Measurements from ENCODE around the gene OR5P2.
"Not testable (repeated sequence)": the region's sequence is repeated elsewhere in the genome, so short reads cannot be mapped to it uniquely, and the experiment has no call there.

Gene OR5P2, protein sequence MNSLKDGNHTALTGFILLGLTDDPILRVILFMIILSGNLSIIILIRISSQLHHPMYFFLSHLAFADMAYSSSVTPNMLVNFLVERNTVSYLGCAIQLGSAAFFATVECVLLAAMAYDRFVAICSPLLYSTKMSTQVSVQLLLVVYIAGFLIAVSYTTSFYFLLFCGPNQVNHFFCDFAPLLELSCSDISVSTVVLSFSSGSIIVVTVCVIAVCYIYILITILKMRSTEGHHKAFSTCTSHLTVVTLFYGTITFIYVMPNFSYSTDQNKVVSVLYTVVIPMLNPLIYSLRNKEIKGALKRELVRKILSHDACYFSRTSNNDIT

DNA sequence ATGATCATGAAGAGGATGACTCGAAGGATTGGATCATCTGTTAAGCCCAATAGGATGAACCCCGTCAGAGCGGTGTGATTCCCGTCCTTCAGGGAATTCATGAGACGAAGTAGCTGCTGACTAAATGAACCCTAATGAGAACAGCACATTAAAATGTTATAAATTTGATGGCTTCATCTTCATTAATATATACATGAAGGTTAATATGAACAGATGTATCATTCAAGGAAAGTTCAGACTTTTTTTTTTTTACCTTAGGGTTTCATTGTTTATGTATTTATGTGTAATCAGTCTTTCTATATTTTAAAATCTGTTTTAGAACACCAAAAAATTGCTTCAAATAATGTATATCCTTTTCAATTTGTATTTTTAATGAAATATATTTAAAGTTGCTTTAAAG is at the start of gene OR5P2:
Gene OR5P2, minus strand, starts transcription at position 101 of the 400 bp plus-strand sequence. Its CDS starts 0 bp downstream, at position 101.
- in situ Hi-C loops (cut with MboI; ENCODE audit: low sequenced_read_pairs), result no loop called here

DNA sequence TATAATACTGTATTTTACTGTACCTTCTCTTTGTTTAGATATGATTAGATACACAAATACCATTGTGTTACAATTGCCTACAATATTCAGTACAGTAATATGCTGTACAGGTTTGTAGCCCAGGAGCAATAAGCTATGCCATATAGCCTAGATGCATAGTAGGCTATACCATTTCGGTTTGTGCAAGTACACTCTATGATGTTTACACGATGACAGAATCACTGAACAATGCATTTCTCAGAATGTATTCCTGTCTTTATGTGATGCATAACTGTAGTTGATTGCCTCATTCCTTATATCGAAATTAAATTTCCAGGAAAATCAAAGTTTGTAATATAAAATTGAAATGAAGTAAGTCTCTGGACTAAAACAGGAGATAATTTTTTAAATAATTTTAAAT is 49.3 kb upstream of the OR5P2 start:
- in situ Hi-C loops (cut with MboI; ENCODE audit: low sequenced_read_pairs), result no loop called here

DNA sequence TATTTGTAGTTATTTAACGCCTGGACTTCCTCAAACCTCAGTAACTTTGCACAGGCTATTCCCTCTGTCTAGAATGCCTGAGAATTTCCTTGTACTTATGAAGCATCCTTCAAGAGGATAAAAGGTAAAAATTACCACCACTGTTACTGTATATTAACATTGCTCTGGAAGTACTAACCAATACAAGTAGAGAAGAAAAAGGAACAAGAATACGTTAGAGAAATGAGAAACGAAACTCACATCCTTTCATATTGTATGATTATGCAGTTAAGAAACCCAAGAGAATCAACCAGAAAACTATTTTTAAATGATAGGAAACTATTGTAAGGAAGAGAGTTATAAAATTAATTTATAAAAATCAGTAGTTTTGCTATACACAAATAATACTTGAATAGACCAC is 48.2 kb upstream of the OR5P2 start:
- in situ Hi-C loops (cut with MboI; ENCODE audit: low sequenced_read_pairs), result no loop called here

DNA sequence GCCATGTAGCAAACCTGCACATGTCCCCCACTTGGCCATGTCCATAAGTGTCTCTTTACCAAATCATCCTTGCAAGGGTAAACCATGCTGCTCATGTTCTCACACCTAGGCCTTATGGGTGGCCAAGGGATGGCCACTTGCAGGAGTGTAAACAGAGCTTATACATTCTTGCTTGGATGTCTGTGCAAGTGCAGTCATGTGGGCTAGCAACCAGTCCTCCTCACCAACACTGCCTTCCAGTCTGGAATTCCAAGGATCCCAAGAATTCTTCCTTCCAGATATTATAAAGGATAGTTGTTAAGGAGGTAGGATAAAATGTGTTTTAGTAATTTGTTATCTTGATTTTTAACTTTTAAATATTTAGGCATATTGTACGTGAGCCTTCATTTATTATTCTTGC is 47.8 kb upstream of the OR5P2 start:
- in situ Hi-C loops (cut with MboI; ENCODE audit: low sequenced_read_pairs), result no loop called here

DNA sequence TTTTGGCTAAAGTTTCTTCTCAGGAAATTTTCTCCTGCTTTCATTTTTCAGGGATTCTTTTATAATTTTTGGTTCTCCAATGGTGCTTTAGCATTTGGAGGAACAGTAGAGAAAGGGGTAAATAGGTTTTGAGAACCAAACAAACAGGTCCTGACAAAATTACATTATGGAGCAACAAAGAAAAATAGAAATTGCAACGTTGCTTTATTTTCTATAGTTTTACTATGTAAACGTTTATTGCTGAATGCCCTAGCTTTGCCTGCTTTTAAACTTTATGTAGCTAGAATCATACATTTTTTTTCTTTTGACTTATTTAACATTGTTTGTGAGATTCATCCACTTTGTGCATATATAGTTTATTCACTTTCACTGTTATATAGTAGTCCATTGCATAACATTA is 43.8 kb upstream of the OR5P2 start:
- in situ Hi-C loops (cut with MboI; ENCODE audit: low sequenced_read_pairs), result no loop called here

DNA sequence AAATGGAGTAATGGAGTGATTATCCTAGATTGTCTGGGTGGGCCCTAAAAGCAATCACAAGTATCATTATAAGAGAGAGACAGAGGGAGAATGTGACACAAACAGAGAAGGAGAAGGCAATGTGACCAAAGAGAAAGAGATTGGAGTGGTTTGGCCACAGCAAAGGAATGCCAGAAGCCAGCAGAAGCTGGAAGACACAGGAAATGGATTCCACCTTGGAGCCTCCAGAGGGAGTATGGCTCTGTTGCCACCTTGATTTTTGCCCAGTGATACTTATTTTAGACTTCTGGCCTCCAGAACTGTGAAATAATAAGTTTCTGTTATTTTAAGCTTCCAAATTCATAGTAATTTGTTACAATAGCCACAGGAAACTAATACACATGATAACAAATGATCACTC is 36.8 kb upstream of the OR5P2 start:
- in situ Hi-C loops (cut with MboI; ENCODE audit: low sequenced_read_pairs), result no loop called here

DNA sequence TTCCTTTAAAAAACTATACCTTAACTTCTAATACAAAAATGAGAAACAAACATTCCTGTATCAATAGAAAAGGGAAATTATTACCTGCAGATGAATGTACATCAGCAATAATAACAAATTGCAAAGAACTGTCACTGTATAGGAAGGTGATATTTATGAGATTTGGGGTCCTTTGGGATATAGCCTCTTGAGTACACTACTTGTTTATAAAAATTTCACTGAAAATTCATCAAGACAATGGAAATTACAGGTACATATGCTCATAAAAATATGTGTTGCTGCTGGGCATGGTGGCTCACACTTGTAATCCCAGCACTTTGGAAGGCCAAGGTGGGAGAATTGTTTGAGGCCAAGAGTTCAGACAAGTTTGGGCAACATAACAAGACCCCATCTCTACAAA is 34.0 kb upstream of the OR5P2 start, which contains the start of gene OR5P3:
Gene OR5P3, minus strand, starts transcription at position 101 of the 400 bp plus-strand sequence.
- in situ Hi-C loops (cut with MboI; ENCODE audit: low sequenced_read_pairs), result no loop called here

DNA sequence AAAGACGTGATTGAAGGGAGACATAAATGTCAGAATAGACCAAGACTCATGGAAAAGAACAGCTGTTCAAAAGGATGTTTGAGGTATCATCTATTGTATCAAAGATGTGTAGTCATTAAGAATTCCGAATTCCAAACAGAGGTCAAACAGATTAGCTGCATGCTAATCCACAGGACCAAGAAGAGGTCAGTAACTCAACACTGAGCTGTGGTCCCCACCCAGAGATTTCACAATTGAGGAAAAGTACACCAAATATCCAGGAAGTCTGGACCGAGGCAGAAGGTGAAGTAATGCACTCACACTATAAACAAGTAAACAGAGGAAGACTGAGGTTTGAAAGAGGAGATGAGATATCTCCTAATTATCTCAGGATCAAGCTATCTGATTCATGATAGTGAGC is 29.6 kb upstream of the OR5P2 start:
- in situ Hi-C loops (cut with MboI; ENCODE audit: low sequenced_read_pairs), result no loop called here

DNA sequence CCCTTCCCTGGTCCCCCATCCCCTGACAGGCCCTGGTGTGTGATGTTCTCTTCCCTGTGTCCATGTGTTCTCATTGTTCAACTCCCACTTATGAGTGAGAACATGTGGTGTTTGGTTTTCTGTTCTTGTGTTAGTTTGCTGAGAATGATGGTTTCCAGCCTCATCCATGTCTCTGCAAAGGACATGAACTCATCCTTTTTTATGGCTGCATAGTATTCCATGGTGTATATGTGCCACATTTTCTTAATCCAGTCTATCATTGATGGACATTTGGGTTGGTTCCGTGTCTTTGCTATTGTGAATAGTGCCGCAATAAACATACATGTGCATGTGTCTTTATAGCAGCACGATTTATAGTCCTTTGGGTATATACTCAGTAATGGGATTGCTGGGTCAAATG is 23.7 kb upstream of the OR5P2 start:
- in situ Hi-C loops (cut with MboI; ENCODE audit: low sequenced_read_pairs), result not testable (repeated sequence)

DNA sequence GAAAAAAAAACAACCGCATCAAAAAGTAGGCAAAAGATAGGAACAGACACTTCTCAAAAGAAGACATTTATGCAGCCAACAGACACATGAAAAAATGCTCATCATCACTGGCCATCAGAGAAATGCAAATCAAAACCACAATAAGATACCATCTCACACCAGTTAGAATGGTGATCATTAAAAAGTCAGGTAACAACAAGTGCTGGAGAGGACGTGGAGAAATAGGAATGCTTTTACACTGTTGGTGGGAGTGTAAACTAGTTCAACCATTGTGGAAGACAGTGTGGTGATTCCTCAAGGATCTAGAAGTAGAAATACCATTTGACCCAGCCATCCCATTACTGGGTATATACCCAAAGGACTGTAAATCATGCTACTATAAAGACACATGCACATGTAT is 18.2 kb upstream of the OR5P2 start:
- in situ Hi-C loops (cut with MboI; ENCODE audit: low sequenced_read_pairs), result not testable (repeated sequence)

DNA sequence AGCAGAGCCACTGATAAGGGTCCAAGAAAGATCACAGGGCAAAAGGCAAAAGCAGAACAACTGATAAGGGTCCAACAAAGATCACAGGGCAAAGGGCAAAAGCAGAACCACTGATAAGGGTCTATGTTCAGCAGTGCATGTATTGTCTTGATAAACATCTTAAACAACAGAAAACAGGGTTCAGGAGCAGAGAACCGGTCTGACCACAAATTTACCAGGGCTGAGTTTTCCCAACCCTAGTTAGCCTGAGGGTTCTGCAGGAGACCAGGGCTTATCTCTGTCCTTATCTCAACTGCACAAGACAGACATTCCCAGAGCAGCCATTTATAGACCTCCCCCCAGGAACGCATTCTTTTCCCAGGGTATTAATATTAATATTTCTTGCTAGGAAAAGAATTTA is 13.6 kb upstream of the OR5P2 start:
- in situ Hi-C loops (cut with MboI; ENCODE audit: low sequenced_read_pairs), result not testable (repeated sequence)

DNA sequence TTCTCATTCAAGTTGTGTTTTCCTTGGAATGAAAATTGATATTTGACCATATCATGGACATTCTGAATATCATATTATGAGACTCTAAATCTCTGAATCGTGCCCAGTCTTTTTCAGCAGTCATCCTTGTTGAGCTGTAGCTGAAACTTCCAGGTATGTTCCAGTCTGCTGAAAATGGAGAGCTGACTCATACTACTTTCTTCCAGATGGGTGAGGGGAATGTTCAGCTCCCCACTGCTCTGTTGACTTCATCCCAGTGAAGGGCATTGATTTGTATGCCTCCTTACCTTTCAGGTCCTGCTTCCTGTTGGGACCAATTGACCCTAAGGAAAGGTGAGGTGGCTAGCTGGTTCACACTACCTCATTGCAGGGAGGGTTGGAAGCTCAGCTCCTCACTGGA is 3.5 kb downstream of the OR5P2 start:
- in situ Hi-C loops (cut with MboI; ENCODE audit: low sequenced_read_pairs), result no loop called here

DNA sequence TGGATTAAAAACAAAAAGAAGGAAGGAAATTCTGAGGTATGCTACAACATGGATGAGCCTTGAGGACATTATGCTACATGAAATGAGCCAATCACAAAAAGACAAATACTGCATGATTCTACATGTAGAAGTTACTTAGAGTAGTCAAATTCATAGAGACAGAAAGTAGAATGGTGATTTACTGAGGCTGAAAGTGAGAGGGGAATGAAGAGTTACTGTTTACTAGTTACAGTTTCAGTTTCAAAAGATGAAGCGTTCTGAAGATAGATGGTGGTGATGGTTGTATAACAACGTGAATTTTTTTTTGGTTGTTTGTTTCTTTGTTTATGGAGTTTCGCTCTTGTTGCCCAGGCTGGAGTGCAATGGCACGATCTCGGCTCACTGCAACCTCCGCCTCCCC is 9.5 kb downstream of the OR5P2 start:
- in situ Hi-C loops (cut with MboI; ENCODE audit: low sequenced_read_pairs), result no loop called here

DNA sequence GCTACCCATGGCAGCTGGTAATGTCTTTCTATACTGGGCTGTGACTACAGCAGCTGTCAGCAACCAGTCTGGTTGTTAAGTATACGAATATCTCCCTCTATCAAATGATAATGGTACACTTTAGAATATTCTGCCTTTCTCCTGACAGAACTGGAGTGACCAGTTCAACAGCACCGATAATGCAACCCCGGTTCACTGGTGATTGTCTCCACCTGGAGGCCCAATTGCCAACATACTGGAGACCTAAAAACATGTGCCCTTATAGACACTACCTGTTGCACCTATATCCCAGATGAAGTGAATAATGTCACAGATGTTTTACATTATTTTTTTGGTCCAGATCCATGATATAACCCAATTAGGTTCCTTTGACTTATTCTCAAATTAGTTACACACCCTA is 21.1 kb downstream of the OR5P2 start:
- in situ Hi-C loops (cut with MboI; ENCODE audit: low sequenced_read_pairs), result no loop called here

DNA sequence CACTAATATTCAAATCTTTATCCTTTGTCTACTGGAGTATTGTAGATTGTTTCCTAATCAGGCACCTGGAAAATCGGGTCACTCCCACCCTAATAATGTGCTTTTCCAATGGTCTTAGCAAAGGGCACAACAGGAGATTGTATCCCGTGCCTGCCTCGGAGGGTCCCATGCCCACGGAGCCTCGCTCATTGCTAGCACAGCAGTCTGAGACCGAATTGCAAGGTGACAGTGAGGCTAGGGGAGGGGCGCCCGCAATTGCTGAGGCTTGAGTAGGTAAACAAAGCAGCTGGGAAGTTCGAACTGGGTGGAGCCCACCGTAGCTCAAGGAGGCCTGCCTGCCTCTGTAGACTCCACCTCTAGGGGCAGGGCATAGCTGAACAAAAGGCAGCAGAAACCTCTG is 32.4 kb downstream of the OR5P2 start:
- in situ Hi-C loops (cut with MboI; ENCODE audit: low sequenced_read_pairs), result not testable (repeated sequence)

DNA sequence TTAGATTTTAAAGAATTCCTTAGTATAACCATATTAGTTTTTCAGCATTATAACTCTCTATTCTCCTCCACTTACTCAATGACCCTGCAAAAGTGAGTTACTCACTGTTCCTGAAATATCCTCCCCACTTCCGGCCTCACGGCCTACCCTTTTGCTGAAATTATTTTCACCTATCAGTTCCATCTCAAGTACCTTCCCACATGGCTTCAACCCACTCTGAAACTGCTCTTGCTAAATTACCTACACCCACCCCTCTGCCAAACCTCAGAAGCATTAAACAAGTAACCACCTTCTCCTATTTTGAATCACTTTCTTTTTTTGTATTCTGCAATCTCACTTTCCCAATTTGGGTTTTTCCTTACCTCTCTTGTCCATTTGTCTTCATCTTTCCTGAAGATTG is 37.7 kb downstream of the OR5P2 start:
- in situ Hi-C loops (cut with MboI; ENCODE audit: low sequenced_read_pairs), result no loop called here

DNA sequence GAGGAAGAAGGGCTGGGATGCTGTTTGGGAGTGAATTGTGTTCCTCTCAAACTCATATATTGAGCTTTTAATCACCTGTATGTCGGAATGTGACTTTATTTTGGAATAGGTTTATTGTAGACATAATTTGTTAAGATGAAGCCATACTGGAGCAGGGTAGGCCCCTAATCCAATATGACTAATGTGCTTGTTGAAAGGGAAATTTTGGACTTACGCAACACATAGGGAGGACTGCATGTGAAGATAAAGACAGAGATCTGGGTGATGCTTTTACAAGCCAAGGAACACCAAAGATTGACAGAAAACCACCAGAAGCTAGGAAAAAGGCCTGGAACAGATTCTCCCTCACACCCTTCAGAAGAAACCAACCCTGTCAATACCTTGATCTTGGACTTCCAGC is 47.3 kb downstream of the OR5P2 start:
- in situ Hi-C loops (cut with MboI; ENCODE audit: low sequenced_read_pairs), result no loop called here
